Pancreas (tissue), 10 donors: ENCODE measurements around the gene SGMS1. TPM values are rescaled to one million over a fixed set of nuclear protein-coding genes. Genes with fewer than 3 reads are reported as not detected.
A peak's percentile ranks its signal among the peaks of the same experiment; 100 is the strongest.

Experiments used
- ATAC-seq, 4 donors: fragments of 200-7000 bp; cut with Tn5 transposase; one replicate each; pipeline versions ENCODE4 v1.8.0 to v1.9.1; 2020; ENCODE audit warnings: mild to moderate bottlenecking in 4 of 4, moderate library complexity in 4 of 4
- DNase-seq, 6 donors: peaks; one replicate each; pipeline ENCODE4 v3.0.0-alpha.2; 2020
- FAIRE-seq: peaks from 2 replicates; lab custom pipeline; 2012; peaks lifted over from hg19 to GRCh38; lab: Jason Lieb, UNC
- H3K27ac ChIP-seq, 4 donors: fragments of 200-600 bp; sonication (generic); 1 replicate in 3 of 4; 2 replicates in 1 of 4; pipeline versions ENCODE4 v1.5.0 to v1.8.0; 2020
- H3K27me3 ChIP-seq, 4 donors: fragments of 200-600 bp; one replicate each; pipeline ENCODE4 v1.8.0; 2021
- H3K36me3 ChIP-seq, 3 donors: fragments of 200-600 bp; sonication (generic) in 1 of 3; one replicate each; pipeline versions ENCODE4 v1.5.0 to v1.8.0; 2020 to 2021
- H3K4me1 ChIP-seq, 3 donors: fragments of 200-600 bp; one replicate each; pipeline ENCODE4 v1.8.0; 2021
- H3K4me3 ChIP-seq, 4 donors: fragments of 200-600 bp; sonication (generic) in 2 of 4; one replicate each; pipeline versions ENCODE4 v1.5.0 to v1.8.0; 2020 to 2021
- H3K9me3 ChIP-seq, 4 donors: fragments of 200-600 bp; one replicate each; pipeline ENCODE4 v1.8.0; 2021
- CTCF ChIP-seq, 4 donors: fragments of 200-600 bp; sonication (generic) in 3 of 4; IDR thresholded peaks; one replicate each; pipeline versions ENCODE4 v1.5.0 to v1.8.0; 2021; ENCODE audit warnings: antibody characterized with exemption in 4 of 4
- WGBS, 2 donors: extraction: QIAGEN DNeasy Blood & Tissue Kit; methylation state at CpG; one replicate each; pipeline ENCODE4 v1.1.7; 2013; 5-methylcytosine and 5-hydroxymethylcytosine counted together
- intact Hi-C, 3 donors: fragments of 100-400 bp; cut with DNase I; formaldehyde crosslinking; loops; one replicate each; pipeline versions ENCODE4 v1.11.1 to v1.14.2; 2022
- polyA plus RNA-seq, 2 donors: library from polyadenylated mRNA; stranded (reverse); fragments of 200-250 nt; gene quantifications; one replicate each; pipeline ENCODE4 v1.2.3, GENCODE V29; 2013
- total RNA-seq, 6 donors: library from RNA; stranded (reverse); fragmentation: NEBNext Ultra II Directional in 4 of 6; extraction: Animal tissue kit (Norgen Biotek cat#: 25700) in 4 of 6; gene quantifications; one replicate each; pipeline versions ENCODE4 v1.2.1 to v1.2.4, GENCODE V29; 2021 to 2023
- donor health status: healthy with polysubstance abuse.
- donor health status: DM: no; HTN: no; CAD: no; lungs with moderate emphysema.
- donor health status: DM: no; HTN: no; CAD: no.
- donor health status: control.
- donor health status: control.
- donor health status: Bipolar disorder and iron deficiency.
- donor health status: DM: yes; HTN: yes; CAD: no.
- donor health status: DM: no; HTN: no; CAD: no.
- donor health status: DM: no; HTN: no; CAD: no.
- donor health status: DM: yes; HTN: yes; CAD: no.

Gene SGMS1
- total and polyA plus RNA-seq, 8 donors: 4.8 to 21.6 (median 13.2) TPM

GRCh38 chr10:50593523-50594376 is 30.0 kb downstream of the SGMS1 start:
- TF ChIP-seq CTCF (IDR thresholded peaks at IDR 0.05): no peak
- Histone ChIP-seq H3K27me3 (no peaks in the 10 kb centered on the region), H3K36me3 (peaks cover 0 to 9% (median 0%) of the 10 kb centered on the region in 3 donors), H3K4me3 (no peak overlapping the region), H3K27ac (no peak overlapping the region), H3K4me1 (peaks cover 22 to 26% (median 24%) of the 10 kb centered on the region in 3 donors), H3K9me3 (no peaks in the 10 kb centered on the region)
- DNase-seq (no peak), FAIRE-seq (no peak), ATAC-seq (peak; percentile 35 to 74 (median 53))
- WGBS, 2 donors: 65 to 72% methylated on average over 6 of the region's 6 CpGs
- intact Hi-C loops: no loop called here

GRCh38 chr10:50592961-50593418 is 30.8 kb downstream of the SGMS1 start:
- ATAC-seq: no peak
- Histone ChIP-seq H3K27me3 (no peaks in the 10 kb centered on the region), H3K36me3 (peaks cover 0 to 9% (median 0%) of the 10 kb centered on the region in 3 donors), H3K9me3 (no peaks in the 10 kb centered on the region), H3K4me3 (no peak overlapping the region), H3K4me1 (peaks cover 20 to 24% (median 23%) of the 10 kb centered on the region in 3 donors), H3K27ac (no peak overlapping the region)
- DNase-seq: no peak
- 89 to 91% methylated on average over 7 of the region's 7 CpGs for WGBS, 2 donors
- no peak for FAIRE-seq
- intact Hi-C loops: no loop called here
- TF ChIP-seq CTCF (IDR thresholded peaks at IDR 0.05): no peak

- Histone ChIP-seq H3K27me3 (no peaks in the 10 kb centered on the region), H3K9me3 (no peaks in the 10 kb centered on the region), H3K27ac (no peak overlapping the region), H3K4me1 (peaks cover 7 to 10% (median 9%) of the 10 kb centered on the region in 3 donors), H3K4me3 (no peak overlapping the region), H3K36me3 (peaks cover 0 to 9% (median 0%) of the 10 kb centered on the region in 3 donors)
- ATAC-seq: no peak
- intact Hi-C loops: no loop called here
- no peak for DNase-seq
- no peak for FAIRE-seq
- 91 to 98% methylated on average over 4 of the region's 4 CpGs for WGBS, 2 donors
- no peak for TF ChIP-seq CTCF (IDR thresholded peaks at IDR 0.05)
Observed at GRCh38 chr10:50590935-50591334, 32.8 kb downstream of the SGMS1 start.

- FAIRE-seq (no peak), DNase-seq (no peak), ATAC-seq (no peak)
- Histone ChIP-seq H3K4me3 (no peak overlapping the region), H3K27me3 (no peaks in the 10 kb centered on the region), H3K9me3 (no peaks in the 10 kb centered on the region), H3K4me1 (peaks cover 0 to 13% (median 7%) of the 10 kb centered on the region in 3 donors), H3K36me3 (peaks cover 0 to 9% (median 0%) of the 10 kb centered on the region in 3 donors), H3K27ac (no peak overlapping the region)
- WGBS, 2 donors: 91 to 95% methylated on average over 1 of the region's 1 CpG
- intact Hi-C loops: no loop called here
- no peak for TF ChIP-seq CTCF (IDR thresholded peaks at IDR 0.05)
Observed at GRCh38 chr10:50586740-50587088, 37.0 kb downstream of the SGMS1 start.
